Measurements from ENCODE around the gene UPK3BL2.
"Not testable (repeated sequence)": the region's sequence is repeated elsewhere in the genome, so short reads cannot be mapped to it uniquely, and the experiment has no call there.

- TF ChIP-seq EGR1 (IDR thresholded peaks at IDR 0.05; ENCODE audit: low read depth in 2 of 2), result not testable (repeated sequence)
- TF ChIP-seq, protein P1, sequence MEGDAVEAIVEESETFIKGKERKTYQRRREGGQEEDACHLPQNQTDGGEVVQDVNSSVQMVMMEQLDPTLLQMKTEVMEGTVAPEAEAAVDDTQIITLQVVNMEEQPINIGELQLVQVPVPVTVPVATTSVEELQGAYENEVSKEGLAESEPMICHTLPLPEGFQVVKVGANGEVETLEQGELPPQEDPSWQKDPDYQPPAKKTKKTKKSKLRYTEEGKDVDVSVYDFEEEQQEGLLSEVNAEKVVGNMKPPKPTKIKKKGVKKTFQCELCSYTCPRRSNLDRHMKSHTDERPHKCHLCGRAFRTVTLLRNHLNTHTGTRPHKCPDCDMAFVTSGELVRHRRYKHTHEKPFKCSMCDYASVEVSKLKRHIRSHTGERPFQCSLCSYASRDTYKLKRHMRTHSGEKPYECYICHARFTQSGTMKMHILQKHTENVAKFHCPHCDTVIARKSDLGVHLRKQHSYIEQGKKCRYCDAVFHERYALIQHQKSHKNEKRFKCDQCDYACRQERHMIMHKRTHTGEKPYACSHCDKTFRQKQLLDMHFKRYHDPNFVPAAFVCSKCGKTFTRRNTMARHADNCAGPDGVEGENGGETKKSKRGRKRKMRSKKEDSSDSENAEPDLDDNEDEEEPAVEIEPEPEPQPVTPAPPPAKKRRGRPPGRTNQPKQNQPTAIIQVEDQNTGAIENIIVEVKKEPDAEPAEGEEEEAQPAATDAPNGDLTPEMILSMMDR (IDR thresholded peaks at IDR 0.05; ENCODE audit: low read depth, low read length, missing input control), result not testable (repeated sequence)
These were observed 49.5 kb downstream of the UPK3BL2 start for GRCh38 chr7:102494026-102494425.

Measured in liver (tissue), 3 donors.